HAP-1 (cell line): Measurements from ENCODE around the gene PMM2.
A peak's percentile ranks its signal among the peaks of the same experiment; 100 is the strongest.

Experiments
- DNase-seq, 2 experiments: peaks; one replicate each; pipeline ENCODE4 v3.0.0-alpha.2; 2016 to 2020; ENCODE audit warnings: low spot score in 2 of 2
- H3K27me3 ChIP-seq: fragments of 250-450 bp; sonication (Bioruptor Pico); 2 replicates; pipeline ENCODE4 v1.5.1; 2020; ENCODE audit warnings: low read depth, mild to moderate bottlenecking, moderate library complexity
- H3K36me3 ChIP-seq: fragments of 250-450 bp; sonication (Bioruptor Pico); replicated peaks from 2 replicates; pipeline ENCODE4 v1.5.1; 2020; ENCODE audit warnings: mild to moderate bottlenecking
- H3K4me1 ChIP-seq: fragments of 250-450 bp; sonication (Bioruptor Pico); 2 replicates; pipeline ENCODE4 v1.5.1; 2020; ENCODE audit warnings: mild to moderate bottlenecking
- H3K4me3 ChIP-seq: fragments of 250-450 bp; sonication (Bioruptor Pico); 2 replicates; pipeline ENCODE4 v1.5.1; 2020; ENCODE audit warnings: mild to moderate bottlenecking, moderate library complexity
- H3K9me3 ChIP-seq: fragments of 250-450 bp; sonication (Bioruptor Pico); 2 replicates; pipeline ENCODE4 v1.5.1; 2020; ENCODE audit warnings: mild to moderate bottlenecking, moderate library complexity
- in situ Hi-C: fragments of 300-500 bp; cut with MboI; formaldehyde crosslinking; loops from 3 replicates; pipeline ENCODE4 v1.14.3; 2020; ENCODE audit warnings: low sequenced_read_pairs, inconsistent platforms, mixed read lengths

The PMM2 gene

GRCh38 chr16:8855051-8855786 lies 57.6 kb downstream of the PMM2 start:
- Histone ChIP-seq H3K9me3 (no peaks in the 10 kb centered on the region), H3K27me3 (no peaks in the 10 kb centered on the region), H3K4me3 (no peak overlapping the region), H3K36me3 (peaks cover 80% of the 10 kb centered on the region), H3K4me1 (no peaks in the 10 kb centered on the region)
- no peak for DNase-seq
- in situ Hi-C loops = no loop called here

GRCh38 chr16:8855972-8856371 lies 58.3 kb downstream of the PMM2 start:
- in situ Hi-C loops = no loop called here
- Histone ChIP-seq H3K4me3 (no peak overlapping the region), H3K36me3 (peaks cover 73% of the 10 kb centered on the region), H3K9me3 (no peaks in the 10 kb centered on the region), H3K27me3 (no peaks in the 10 kb centered on the region), H3K4me1 (no peaks in the 10 kb centered on the region)
- no peak for DNase-seq

GRCh38 chr16:8858994-8859912 lies 61.6 kb downstream of the PMM2 start:
- in situ Hi-C loops = no loop called here
- no peaks in the 10 kb centered on the region for H3K9me3 ChIP-seq
- DNase-seq = no peak
- H3K4me3 ChIP-seq = no peak overlapping the region
- no peaks in the 10 kb centered on the region for H3K27me3 ChIP-seq
- H3K4me1 ChIP-seq = no peaks in the 10 kb centered on the region
- peaks cover 51% of the 10 kb centered on the region for H3K36me3 ChIP-seq

- Histone ChIP-seq H3K4me3 (no peak overlapping the region), H3K4me1 (peaks cover 8% of the 10 kb centered on the region), H3K27me3 (no peaks in the 10 kb centered on the region), H3K36me3 (peaks cover 45% of the 10 kb centered on the region), H3K9me3 (no peaks in the 10 kb centered on the region)
- in situ Hi-C loops = no loop called here
- DNase-seq = no peak
Observed at GRCh38 chr16:8859913-8860881, 62.6 kb downstream of the PMM2 start.

- no peak overlapping the region for H3K4me3 ChIP-seq
- peaks cover 20% of the 10 kb centered on the region for H3K4me1 ChIP-seq
- no peak for DNase-seq
- H3K36me3 ChIP-seq = peaks cover 32% of the 10 kb centered on the region
- H3K9me3 ChIP-seq = no peaks in the 10 kb centered on the region
- in situ Hi-C loops = no loop called here
- H3K27me3 ChIP-seq = no peaks in the 10 kb centered on the region
Observed at GRCh38 chr16:8861563-8862308, 64.1 kb downstream of the PMM2 start.

GRCh38 chr16:8862309-8863130 lies 64.9 kb downstream of the PMM2 start:
- no peak overlapping the region for H3K4me3 ChIP-seq
- H3K36me3 ChIP-seq = peaks cover 29% of the 10 kb centered on the region
- H3K4me1 ChIP-seq = peaks cover 20% of the 10 kb centered on the region
- DNase-seq = no peak
- no peaks in the 10 kb centered on the region for H3K9me3 ChIP-seq
- in situ Hi-C loops = no loop called here
- H3K27me3 ChIP-seq = no peaks in the 10 kb centered on the region

GRCh38 chr16:8863594-8864424 lies 66.2 kb downstream of the PMM2 start:
- H3K9me3 ChIP-seq = no peaks in the 10 kb centered on the region
- H3K4me3 ChIP-seq = no peak overlapping the region
- peaks cover 18% of the 10 kb centered on the region for H3K36me3 ChIP-seq
- peak; percentile 3 to 61 for DNase-seq
- peaks cover 20% of the 10 kb centered on the region for H3K4me1 ChIP-seq
- in situ Hi-C loops = no loop called here
- H3K27me3 ChIP-seq = no peaks in the 10 kb centered on the region

- no peak overlapping the region for H3K4me3 ChIP-seq
- peak in 1 of 2 experiments; percentile 2 for DNase-seq
- in situ Hi-C loops = no loop called here
- H3K36me3 ChIP-seq = peaks cover 11% of the 10 kb centered on the region
- no peaks in the 10 kb centered on the region for H3K9me3 ChIP-seq
- no peaks in the 10 kb centered on the region for H3K27me3 ChIP-seq
- peaks cover 24% of the 10 kb centered on the region for H3K4me1 ChIP-seq
Observed at GRCh38 chr16:8864480-8865110, 67.0 kb downstream of the PMM2 start.

GRCh38 chr16:8865145-8865882 lies 67.7 kb downstream of the PMM2 start:
- Histone ChIP-seq H3K36me3 (peaks cover 7% of the 10 kb centered on the region), H3K4me3 (no peak overlapping the region), H3K9me3 (no peaks in the 10 kb centered on the region), H3K27me3 (no peaks in the 10 kb centered on the region), H3K4me1 (peaks cover 25% of the 10 kb centered on the region)
- peak in 1 of 2 experiments; percentile 2 for DNase-seq
- in situ Hi-C loops = no loop called here

- in situ Hi-C loops = no loop called here
- H3K4me3 ChIP-seq = peak overlapping the region; percentile 86
- H3K36me3 ChIP-seq = peaks cover 7% of the 10 kb centered on the region
- no peaks in the 10 kb centered on the region for H3K9me3 ChIP-seq
- peaks cover 27% of the 10 kb centered on the region for H3K4me1 ChIP-seq
- H3K27me3 ChIP-seq = no peaks in the 10 kb centered on the region
- peak; percentile 13 to 70 for DNase-seq
Observed at GRCh38 chr16:8866118-8866883, 68.7 kb downstream of the PMM2 start.
